Upper lobe of left lung (tissue), 6 donors: ENCODE measurements around the gene MPRIP. TPM values are rescaled to one million over a fixed set of nuclear protein-coding genes. Genes with fewer than 3 reads are reported as not detected.
"Not testable (repeated sequence)": the region's sequence is repeated elsewhere in the genome, so short reads cannot be mapped to it uniquely, and the experiment has no call there.

Experiments
- ATAC-seq, 2 donors: fragments of 200-7000 bp; cut with Tn5 transposase; one replicate each; pipeline ENCODE4 v1.9.1; 2022; ENCODE audit warnings: mild to moderate bottlenecking in 2 of 2, moderate library complexity in 2 of 2; ENCODE audit not compliant: low FRiP score in 2 of 2
- DNase-seq, 2 donors: peaks; one replicate each; pipeline ENCODE4 v3.0.0-alpha.2; 2019 to 2020
- H3K27ac ChIP-seq, 4 donors: fragments of 200-600 bp; sonication (generic); one replicate each; pipeline ENCODE4 v1.5.1; 2016 to 2019
- H3K27me3 ChIP-seq, 4 donors: fragments of 200-600 bp; sonication (generic); one replicate each; pipeline ENCODE4 v1.5.1; 2017 to 2019
- H3K36me3 ChIP-seq, 4 donors: fragments of 200-600 bp; sonication (generic); one replicate each; pipeline ENCODE4 v1.5.1; 2016 to 2019
- H3K4me1 ChIP-seq, 4 donors: fragments of 200-600 bp; sonication (generic); one replicate each; pipeline ENCODE4 v1.5.1; 2018 to 2019
- H3K4me3 ChIP-seq, 4 donors: fragments of 200-600 bp; sonication (generic); one replicate each; pipeline ENCODE4 v1.5.1; 2017 to 2019; ENCODE audit warnings: mild to moderate bottlenecking in 2 of 4, moderate library complexity in 1 of 4
- H3K9me3 ChIP-seq, 4 donors: fragments of 200-600 bp; sonication (generic); one replicate each; pipeline ENCODE4 v1.5.1; 2018 to 2019
- EP300 ChIP-seq, 4 donors: sonication (generic); formaldehyde crosslinking; IDR thresholded peaks; one replicate each; pipeline ENCODE4 v1.5.1; 2017; ENCODE audit warnings: antibody characterized with exemption in 4 of 4, control low read depth in 2 of 4
- POLR2A ChIP-seq, 4 donors: fragments of 450-650 bp; IDR thresholded peaks; one replicate each; pipeline ENCODE4 v1.5.1; 2016 to 2017; ENCODE audit warnings: antibody characterized with exemption in 4 of 4, mild to moderate bottlenecking in 2 of 4
- POLR2AphosphoS5 ChIP-seq, 2 donors: sonication (generic); formaldehyde crosslinking; IDR thresholded peaks; one replicate each; pipeline ENCODE4 v1.5.1; 2017; ENCODE audit warnings: antibody characterized with exemption in 2 of 2
- WGBS, 2 donors: methylation state at CpG; one replicate each; pipeline ENCODE4 v1.1.5; 2017 to 2018; 5-methylcytosine and 5-hydroxymethylcytosine counted together
- total RNA-seq, 6 donors: library from RNA; depleted of rRNA in 4 of 6; stranded (reverse); fragments of >200 nt in 4 of 6; gene quantifications; one replicate each; pipeline versions ENCODE4 v1.1.0 to v1.2.1, GENCODE V29; 2016 to 2021
- TF ChIP-seq, protein P1 (sequence below), 6 experiments: fragments of 450-650 bp in 4 of 6; fragments of 200-600 bp in 2 of 6; sonication (generic) in 2 of 6; IDR thresholded peaks; one replicate each; pipeline ENCODE4 v1.5.1; 2016 to 2019; ENCODE audit warnings: antibody characterized with exemption in 6 of 6
- donor health status: DM: no; HTN: no; CAD: no; lungs with moderate emphysema.
- donor health status: DM: no; HTN: yes; CAD: no; lungs with severe emphysema.

MPRIP gene
- total RNA-seq, 6 donors from 2014 or later, result 201 to 380 (median 285) TPM

DNA sequence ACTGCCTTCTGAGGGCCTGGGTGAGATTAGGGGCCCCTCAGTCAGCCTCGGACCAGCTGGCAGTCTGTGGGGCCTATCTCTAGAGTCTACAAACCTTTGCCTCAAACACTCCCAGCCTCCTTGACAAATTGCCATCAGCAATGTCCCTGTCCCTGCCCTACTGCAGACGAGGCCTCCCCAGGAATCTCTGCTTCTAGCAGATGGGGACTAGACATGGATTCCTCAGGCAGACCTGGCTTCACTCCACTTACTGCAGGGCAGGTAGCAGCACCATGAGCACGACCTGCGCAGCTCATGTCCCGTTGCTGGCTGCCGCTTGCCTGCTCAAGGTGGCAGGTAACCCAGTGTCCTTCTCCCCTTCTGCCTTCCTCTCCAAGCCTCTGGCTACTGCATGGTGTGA, 114.8 kb downstream of the MPRIP start:
- DNase-seq, result no peak
- no peak overlapping the region for H3K4me3 ChIP-seq
- peaks cover 4 to 7% (median 6%) of the 10 kb centered on the region in 4 donors for H3K4me1 ChIP-seq
- H3K9me3 ChIP-seq, result no peaks in the 10 kb centered on the region
- no peak for ATAC-seq
- WGBS, 2 donors, result 94 to 95% methylated on average over 6 of the region's 6 CpGs
- peaks cover 24 to 99% (median 92%) of the 10 kb centered on the region in 4 donors for H3K36me3 ChIP-seq
- H3K27ac ChIP-seq, result no peak overlapping the region
- no peak for TF ChIP-seq POLR2A (IDR thresholded peaks at IDR 0.05)
- no peak for TF ChIP-seq POLR2AphosphoS5 (IDR thresholded peaks at IDR 0.05)
- no peak for TF ChIP-seq EP300 (IDR thresholded peaks at IDR 0.05)
- TF ChIP-seq, protein P1, sequence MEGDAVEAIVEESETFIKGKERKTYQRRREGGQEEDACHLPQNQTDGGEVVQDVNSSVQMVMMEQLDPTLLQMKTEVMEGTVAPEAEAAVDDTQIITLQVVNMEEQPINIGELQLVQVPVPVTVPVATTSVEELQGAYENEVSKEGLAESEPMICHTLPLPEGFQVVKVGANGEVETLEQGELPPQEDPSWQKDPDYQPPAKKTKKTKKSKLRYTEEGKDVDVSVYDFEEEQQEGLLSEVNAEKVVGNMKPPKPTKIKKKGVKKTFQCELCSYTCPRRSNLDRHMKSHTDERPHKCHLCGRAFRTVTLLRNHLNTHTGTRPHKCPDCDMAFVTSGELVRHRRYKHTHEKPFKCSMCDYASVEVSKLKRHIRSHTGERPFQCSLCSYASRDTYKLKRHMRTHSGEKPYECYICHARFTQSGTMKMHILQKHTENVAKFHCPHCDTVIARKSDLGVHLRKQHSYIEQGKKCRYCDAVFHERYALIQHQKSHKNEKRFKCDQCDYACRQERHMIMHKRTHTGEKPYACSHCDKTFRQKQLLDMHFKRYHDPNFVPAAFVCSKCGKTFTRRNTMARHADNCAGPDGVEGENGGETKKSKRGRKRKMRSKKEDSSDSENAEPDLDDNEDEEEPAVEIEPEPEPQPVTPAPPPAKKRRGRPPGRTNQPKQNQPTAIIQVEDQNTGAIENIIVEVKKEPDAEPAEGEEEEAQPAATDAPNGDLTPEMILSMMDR (IDR thresholded peaks at IDR 0.05), result no peak
- no peaks in the 10 kb centered on the region for H3K27me3 ChIP-seq

DNA sequence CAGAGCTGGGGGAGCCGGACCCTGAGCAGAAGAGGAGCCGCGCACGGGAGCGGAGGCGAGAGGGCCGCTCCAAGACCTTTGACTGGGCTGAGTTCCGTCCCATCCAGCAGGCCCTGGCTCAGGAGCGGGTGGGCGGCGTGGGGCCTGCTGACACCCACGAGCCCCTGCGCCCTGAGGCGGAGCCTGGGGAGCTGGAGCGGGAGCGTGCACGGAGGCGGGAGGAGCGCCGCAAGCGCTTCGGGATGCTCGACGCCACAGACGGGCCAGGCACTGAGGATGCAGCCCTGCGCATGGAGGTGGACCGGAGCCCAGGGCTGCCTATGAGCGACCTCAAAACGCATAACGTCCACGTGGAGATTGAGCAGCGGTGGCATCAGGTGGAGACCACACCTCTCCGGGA, 116.2 kb downstream of the MPRIP start:
- 97 to 99% methylated on average over 17 to 33 of the region's 33 CpGs for WGBS, 2 donors
- H3K27me3 ChIP-seq, H3K27ac ChIP-seq, H3K4me3 ChIP-seq, DNase-seq, H3K9me3 ChIP-seq, ATAC-seq, H3K4me1 ChIP-seq: not testable (repeated sequence)
- H3K36me3 ChIP-seq, result peaks cover 24 to 100% (median 93%) of the 10 kb centered on the region in 4 donors

DNA sequence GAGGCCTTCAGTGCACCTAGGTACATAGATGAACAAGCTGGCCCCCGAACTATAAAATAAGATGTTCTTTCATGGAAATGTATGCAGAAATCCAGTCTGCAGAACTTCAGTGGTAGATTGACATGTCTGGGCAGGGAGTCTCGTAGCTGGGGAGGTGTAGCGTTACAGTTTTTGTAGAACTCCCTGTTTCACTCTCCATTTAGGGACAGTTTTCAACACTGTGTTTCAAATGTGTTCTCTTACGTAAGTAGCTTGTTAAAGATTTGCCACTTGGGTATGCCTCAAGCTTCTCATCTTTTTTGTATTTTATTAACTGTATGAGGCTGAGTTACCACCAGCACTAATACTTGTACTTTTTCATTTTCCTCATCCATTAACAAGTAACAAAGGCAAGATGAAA, 117.3 kb downstream of the MPRIP start:
- Histone ChIP-seq H3K4me3 (no peak overlapping the region), H3K36me3 (peaks cover 21 to 100% (median 92%) of the 10 kb centered on the region in 4 donors), H3K9me3 (no peaks in the 10 kb centered on the region), H3K27ac (no peak overlapping the region), H3K4me1 (no peaks in the 10 kb centered on the region), H3K27me3 (no peaks in the 10 kb centered on the region)
- DNase-seq, result no peak
- 91 to 98% methylated on average over 4 of the region's 4 CpGs for WGBS, 2 donors
- TF ChIP-seq, protein P1 (IDR thresholded peaks at IDR 0.05), result no peak
- TF ChIP-seq POLR2A (IDR thresholded peaks at IDR 0.05), result no peak
- TF ChIP-seq POLR2AphosphoS5 (IDR thresholded peaks at IDR 0.05), result no peak
- TF ChIP-seq EP300 (IDR thresholded peaks at IDR 0.05), result no peak
- no peak for ATAC-seq

DNA sequence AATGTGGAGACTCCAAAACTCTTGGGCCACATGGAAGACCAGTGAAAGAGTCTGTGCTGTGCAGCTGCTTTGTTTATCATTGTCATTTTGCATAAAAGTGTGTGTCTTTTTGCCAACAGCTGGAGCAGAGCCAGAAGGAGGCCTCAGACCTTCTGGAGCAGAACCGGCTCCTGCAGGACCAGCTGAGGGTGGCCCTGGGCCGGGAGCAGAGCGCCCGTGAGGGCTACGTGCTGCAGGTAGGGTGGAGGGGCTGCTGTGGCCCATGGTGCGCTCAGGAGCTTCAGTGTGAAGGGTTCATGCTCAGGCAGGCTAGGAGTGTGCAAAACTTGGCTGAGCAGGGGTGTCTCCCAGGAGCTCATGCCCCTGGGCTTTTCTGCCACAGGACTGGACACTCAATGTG, 118.9 kb downstream of the MPRIP start:
- WGBS, 2 donors, result 88 to 95% methylated on average over 6 of the region's 6 CpGs
- Histone ChIP-seq H3K9me3 (no peaks in the 10 kb centered on the region), H3K36me3 (peaks cover 19 to 100% (median 93%) of the 10 kb centered on the region in 4 donors), H3K27me3 (no peaks in the 10 kb centered on the region), H3K4me1 (no peaks in the 10 kb centered on the region), H3K4me3 (no peak overlapping the region), H3K27ac (no peak overlapping the region)
- TF ChIP-seq, protein P1 (IDR thresholded peaks at IDR 0.05), result no peak
- DNase-seq (no peak), ATAC-seq (no peak)

DNA sequence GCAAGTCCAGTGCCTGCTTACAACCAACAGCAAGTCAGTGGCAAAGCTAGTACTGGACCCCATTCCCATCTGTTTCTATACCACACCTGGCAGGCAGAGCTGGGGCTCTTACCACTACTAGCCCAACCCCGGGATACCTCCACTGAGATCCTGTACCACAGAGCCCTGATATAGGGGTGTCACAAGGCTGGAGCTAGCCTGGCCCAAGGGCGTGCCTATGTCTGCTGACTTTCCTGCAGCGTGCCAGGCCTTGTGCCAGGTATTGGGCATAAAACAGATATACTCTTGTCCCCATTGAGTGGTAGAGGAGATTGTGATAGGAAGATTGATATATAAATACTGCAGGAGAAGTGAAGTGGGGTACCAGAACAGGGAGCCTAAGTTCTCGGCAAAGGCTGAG, 119.5 kb downstream of the MPRIP start:
- DNase-seq, result no peak
- Histone ChIP-seq H3K27me3 (no peaks in the 10 kb centered on the region), H3K4me3 (no peak overlapping the region), H3K36me3 (peaks cover 23 to 100% (median 93%) of the 10 kb centered on the region in 4 donors), H3K4me1 (no peaks in the 10 kb centered on the region), H3K27ac (no peak overlapping the region), H3K9me3 (no peaks in the 10 kb centered on the region)
- ATAC-seq, result no peak
- 94 to 100% methylated on average over 4 of the region's 4 CpGs for WGBS, 2 donors
- TF ChIP-seq POLR2AphosphoS5 (IDR thresholded peaks at IDR 0.05), result no peak
- TF ChIP-seq, protein P1 (IDR thresholded peaks at IDR 0.05), result no peak
- TF ChIP-seq POLR2A (IDR thresholded peaks at IDR 0.05), result no peak
- no peak for TF ChIP-seq EP300 (IDR thresholded peaks at IDR 0.05)
